ENCODE measurements around the gene GDF7. TPM values are rescaled to one million over a fixed set of nuclear protein-coding genes. Genes with fewer than 3 reads are reported as not detected.

GDF7 gene
- polyA plus RNA-seq, 1 experiment: 0.32 TPM

DNA sequence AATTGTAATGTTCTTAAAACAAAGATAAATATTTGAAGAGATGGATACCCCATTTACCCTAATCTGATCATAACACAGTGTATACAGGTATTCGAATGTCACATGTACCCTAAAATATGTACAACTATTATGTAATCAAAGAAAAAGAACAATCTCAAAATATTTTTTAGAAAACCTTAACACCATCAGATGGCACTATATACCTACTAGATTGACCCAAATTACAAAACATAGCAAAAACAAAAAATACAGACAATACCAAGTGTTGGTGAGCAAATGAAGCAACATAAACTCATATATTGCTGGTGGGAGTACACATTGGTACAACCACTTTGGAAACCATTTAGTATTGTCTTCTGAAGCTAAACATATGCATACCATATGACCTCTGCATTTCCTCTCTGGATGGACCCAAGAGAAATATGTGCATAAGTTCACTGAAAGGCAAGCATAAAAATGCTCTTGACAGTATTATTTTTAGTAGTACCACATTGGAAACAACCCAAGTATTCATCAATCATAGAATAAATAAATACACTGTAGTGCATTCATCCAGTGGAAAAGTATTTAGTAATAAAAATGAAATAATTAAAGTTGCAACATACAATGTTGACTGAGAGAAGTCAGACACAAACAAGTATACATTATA is 55.8 kb downstream of the GDF7 start:
- H3K4me3 ChIP-seq (ENCODE audit: low read depth, low read length): no peak overlapping the region
- POLR2A ChIA-PET: interaction anchor here (0.6 kb wide), 1 partner anchor 419 kb away, joined by 3 read pairs; no protein-coding TSS in a partner anchor
- TF ChIP-seq, protein P1, sequence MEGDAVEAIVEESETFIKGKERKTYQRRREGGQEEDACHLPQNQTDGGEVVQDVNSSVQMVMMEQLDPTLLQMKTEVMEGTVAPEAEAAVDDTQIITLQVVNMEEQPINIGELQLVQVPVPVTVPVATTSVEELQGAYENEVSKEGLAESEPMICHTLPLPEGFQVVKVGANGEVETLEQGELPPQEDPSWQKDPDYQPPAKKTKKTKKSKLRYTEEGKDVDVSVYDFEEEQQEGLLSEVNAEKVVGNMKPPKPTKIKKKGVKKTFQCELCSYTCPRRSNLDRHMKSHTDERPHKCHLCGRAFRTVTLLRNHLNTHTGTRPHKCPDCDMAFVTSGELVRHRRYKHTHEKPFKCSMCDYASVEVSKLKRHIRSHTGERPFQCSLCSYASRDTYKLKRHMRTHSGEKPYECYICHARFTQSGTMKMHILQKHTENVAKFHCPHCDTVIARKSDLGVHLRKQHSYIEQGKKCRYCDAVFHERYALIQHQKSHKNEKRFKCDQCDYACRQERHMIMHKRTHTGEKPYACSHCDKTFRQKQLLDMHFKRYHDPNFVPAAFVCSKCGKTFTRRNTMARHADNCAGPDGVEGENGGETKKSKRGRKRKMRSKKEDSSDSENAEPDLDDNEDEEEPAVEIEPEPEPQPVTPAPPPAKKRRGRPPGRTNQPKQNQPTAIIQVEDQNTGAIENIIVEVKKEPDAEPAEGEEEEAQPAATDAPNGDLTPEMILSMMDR (IDR thresholded peaks at IDR 0.05; ENCODE audit: insufficient read depth, low read depth, low read length): no peak
- no peaks in the 10 kb centered on the region for H3K27me3 ChIP-seq (ENCODE audit: control insufficient read depth, insufficient read depth, low read length)
- DNase-seq (ENCODE audit: low read depth): no peak
- CTCF ChIA-PET: interaction anchor here (1.1 to 1.8 kb wide), 2 partner anchors 59 to 61 kb away, joined by 3 to 6 read pairs; no protein-coding TSS in a partner anchor
- H3K36me3 ChIP-seq (ENCODE audit: control insufficient read depth, insufficient read depth, low read length): peaks cover 1% of the 10 kb centered on the region

DNA sequence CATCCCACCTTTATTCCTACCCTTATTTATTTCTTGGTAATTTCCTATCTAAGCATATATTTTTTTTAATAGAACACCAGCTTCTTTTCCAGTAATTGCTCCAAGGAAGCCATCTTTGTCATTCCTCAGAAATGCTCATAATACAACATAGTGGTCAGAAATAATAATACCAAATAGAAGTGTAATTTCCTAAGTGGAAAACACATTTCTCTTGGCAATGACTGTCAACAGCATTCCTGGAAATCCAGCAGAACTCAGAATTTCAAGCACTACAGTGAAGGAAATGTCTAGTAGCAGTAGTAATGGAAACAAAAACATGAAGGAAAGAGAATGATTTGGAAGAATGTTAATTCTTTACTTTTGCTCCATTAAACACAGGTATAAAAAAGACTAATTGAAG is 56.6 kb downstream of the GDF7 start:
- TF ChIP-seq, protein P1 (IDR thresholded peaks at IDR 0.05; ENCODE audit: insufficient read depth, low read depth, low read length): no peak
- Histone ChIP-seq H3K27me3 (ENCODE audit: control insufficient read depth, insufficient read depth, low read length) (no peaks in the 10 kb centered on the region), H3K4me3 (ENCODE audit: low read depth, low read length) (no peak overlapping the region), H3K36me3 (ENCODE audit: control insufficient read depth, insufficient read depth, low read length) (peaks cover 1% of the 10 kb centered on the region)
- DNase-seq (ENCODE audit: low read depth): peak; percentile 58
- CTCF ChIA-PET: interaction anchor here (1.1 to 1.8 kb wide), 2 partner anchors 58 to 62 kb away, joined by 3 to 6 read pairs; no protein-coding TSS in a partner anchor
- POLR2A ChIA-PET: interaction anchor here (0.6 kb wide), 1 partner anchor 419 kb away, joined by 3 read pairs; no protein-coding TSS in a partner anchor

DNA sequence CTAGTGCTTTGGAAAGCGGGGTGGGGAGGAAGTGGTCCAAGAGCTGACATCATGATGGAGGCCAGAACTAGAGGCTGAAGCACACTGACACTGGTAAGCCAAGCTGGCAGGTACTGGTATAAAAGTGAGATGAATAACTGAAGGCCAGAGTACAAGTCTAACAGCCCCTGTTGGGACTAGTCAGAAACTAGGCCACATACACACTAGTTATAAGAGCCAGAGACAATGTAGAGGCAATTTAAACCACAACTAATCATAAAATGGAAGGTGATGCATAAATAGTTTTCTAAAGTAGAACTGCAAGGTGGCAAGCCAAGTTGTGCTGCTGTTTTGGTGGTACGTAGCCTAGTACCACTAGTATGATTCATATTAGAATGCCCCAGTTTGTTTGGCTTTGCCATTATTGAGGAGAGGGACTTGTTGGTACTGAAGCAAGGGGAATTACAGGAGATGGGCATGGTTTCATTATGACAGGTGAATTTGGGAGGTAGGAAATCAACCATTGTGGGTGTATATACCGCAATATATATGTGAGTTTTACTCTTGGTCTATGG is 57.6 kb downstream of the GDF7 start:
- Histone ChIP-seq H3K27me3 (ENCODE audit: control insufficient read depth, insufficient read depth, low read length) (no peaks in the 10 kb centered on the region), H3K4me3 (ENCODE audit: low read depth, low read length) (no peak overlapping the region), H3K36me3 (ENCODE audit: control insufficient read depth, insufficient read depth, low read length) (peaks cover 1% of the 10 kb centered on the region)
- ChIA-PET POLR2A (no interaction called here), CTCF (interaction anchor here (1.8 kb wide), 1 partner anchor 63 kb away, joined by 6 read pairs; no protein-coding TSS in a partner anchor)
- TF ChIP-seq, protein P1 (IDR thresholded peaks at IDR 0.05; ENCODE audit: insufficient read depth, low read depth, low read length): no peak
- no peak for DNase-seq (ENCODE audit: low read depth)

DNA sequence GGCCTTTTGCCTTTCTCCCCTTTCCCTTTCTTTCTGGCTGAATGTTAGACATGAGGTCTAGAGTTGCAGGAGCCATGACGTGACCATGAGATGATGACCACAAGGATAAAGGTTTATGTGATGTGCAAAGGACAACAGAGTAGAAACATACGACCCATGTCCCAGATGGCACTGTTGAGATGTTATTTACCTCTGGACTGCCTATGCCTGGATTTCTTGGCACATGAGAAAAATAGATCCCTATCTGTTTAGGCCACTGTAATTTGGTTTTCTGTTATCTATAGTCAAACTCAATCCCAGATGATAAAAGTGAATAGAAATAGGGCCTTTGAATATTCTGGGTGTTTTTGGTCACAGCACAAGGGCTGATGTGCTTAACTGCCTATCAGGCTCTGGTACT is 58.8 kb downstream of the GDF7 start:
- Histone ChIP-seq H3K4me3 (ENCODE audit: low read depth, low read length) (no peak overlapping the region), H3K36me3 (ENCODE audit: control insufficient read depth, insufficient read depth, low read length) (peaks cover 1% of the 10 kb centered on the region), H3K27me3 (ENCODE audit: control insufficient read depth, insufficient read depth, low read length) (no peaks in the 10 kb centered on the region)
- TF ChIP-seq, protein P1 (IDR thresholded peaks at IDR 0.05; ENCODE audit: insufficient read depth, low read depth, low read length): no peak
- CTCF ChIA-PET: no interaction called here
- DNase-seq (ENCODE audit: low read depth): no peak
- POLR2A ChIA-PET: no interaction called here

DNA sequence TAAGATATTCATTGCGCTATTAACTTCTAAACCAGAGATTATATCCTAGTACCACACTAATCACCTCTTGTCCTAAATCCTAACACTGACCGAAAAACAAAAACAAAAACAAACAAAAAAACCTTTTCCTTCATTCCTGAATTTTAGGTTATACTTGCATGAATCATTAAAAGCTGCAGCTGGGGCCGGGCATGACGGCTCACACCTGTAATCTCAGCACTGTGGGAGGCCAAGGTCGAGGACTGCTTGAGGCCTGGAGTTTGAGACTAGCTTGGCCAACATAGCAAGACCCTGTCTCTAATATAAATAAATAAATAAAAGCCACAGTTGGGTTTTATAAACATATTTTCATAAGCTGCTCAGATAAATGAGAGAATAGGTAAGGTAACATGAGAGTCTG is 60.0 kb downstream of the GDF7 start:
- TF ChIP-seq, protein P1 (IDR thresholded peaks at IDR 0.05; ENCODE audit: insufficient read depth, low read depth, low read length): no peak
- Histone ChIP-seq H3K4me3 (ENCODE audit: low read depth, low read length) (no peak overlapping the region), H3K36me3 (ENCODE audit: control insufficient read depth, insufficient read depth, low read length) (peaks cover 1% of the 10 kb centered on the region), H3K27me3 (ENCODE audit: control insufficient read depth, insufficient read depth, low read length) (no peaks in the 10 kb centered on the region)
- CTCF ChIA-PET: no interaction called here
- POLR2A ChIA-PET: no interaction called here
- no peak for DNase-seq (ENCODE audit: low read depth)
